NCI-H1930 (cell line): ENCODE measurements around the gene PSMG2.
"Not testable (repeated sequence)": the region's sequence is repeated elsewhere in the genome, so short reads cannot be mapped to it uniquely, and the experiment has no call there.

Experiments
- DNase-seq, 2 experiments: peaks; one replicate each; lab custom pipeline; 2025; lab: John Stamatoyannopoulos, UW

PSMG2 gene

GRCh38 chr18:12722731-12723130 lies 19.9 kb downstream of the PSMG2 start:
- DNase-seq: no peak

DNA sequence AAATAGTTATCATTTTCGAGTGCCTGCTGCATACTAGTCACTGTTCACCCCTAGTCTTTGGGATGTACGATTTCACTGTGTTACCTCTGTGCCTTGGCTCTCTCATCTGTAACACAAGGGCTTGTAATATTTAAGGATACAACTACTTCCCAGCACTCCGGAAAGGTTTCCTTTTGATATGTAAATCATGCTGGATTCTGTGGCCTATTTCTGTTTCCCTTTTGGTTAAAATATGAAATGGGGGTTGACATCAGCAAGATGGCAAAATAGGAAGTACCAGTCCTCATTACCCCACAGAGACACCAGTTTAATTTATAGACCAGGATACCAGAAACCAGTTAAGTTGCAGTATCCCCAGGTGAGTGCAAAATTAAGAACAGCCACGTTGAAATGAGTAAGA lies 23.5 kb downstream of the PSMG2 start:
- no peak for DNase-seq

- no peak for DNase-seq
These were observed 24.1 kb downstream of the PSMG2 start for GRCh38 chr18:12726774-12727550.

DNA sequence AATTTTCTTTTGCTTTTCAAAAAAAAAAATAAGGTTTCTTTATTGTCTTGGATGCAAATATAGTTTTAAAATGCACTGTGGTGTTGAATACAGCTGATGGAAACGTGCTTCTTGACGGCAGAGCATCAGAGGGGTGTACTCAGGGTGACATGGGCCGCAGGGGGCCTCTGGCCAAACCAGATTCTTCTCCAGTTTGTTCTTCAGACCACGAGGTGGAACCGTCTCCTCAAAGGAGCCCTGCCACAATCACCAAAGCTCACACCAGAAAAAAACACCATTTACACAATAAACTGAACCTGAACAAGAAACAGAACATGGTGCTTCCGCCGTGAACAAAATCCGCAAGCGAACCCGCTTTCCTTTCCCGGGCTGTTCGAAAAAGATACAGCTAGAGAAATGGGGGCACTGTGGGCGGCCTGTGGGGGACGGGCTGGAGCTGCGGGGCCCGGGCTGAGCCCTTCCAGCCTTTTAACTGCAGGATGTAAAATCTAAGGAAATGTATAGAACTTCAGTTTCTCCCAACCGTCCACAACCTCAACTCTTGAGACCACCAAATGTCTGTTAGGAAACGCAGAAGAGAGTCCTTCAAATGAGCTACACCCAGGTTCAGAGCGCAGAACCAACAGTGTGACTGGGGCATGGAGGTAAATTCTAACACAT lies 34.5 kb downstream of the PSMG2 start:
- DNase-seq: no peak

DNA sequence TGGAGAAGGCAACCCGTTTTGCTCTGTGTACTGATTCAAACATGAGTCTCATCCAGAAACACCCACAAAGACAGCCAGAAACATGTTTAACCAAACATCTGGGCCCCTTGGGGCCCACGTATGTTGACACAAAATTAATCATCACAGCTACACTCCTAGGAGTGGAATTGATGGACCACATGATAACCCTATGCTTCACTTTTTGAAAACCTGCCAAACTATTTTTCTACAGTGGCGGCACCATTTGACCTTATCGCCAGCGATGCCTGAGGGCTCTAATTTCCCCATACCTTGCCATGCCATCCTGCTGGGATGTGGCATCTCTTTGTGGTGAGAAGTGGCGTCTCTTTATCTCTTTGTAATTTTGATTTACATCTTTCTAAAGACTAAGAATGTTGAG lies 38.5 kb downstream of the PSMG2 start:
- no peak for DNase-seq

GRCh38 chr18:12742453-12742852 lies 39.6 kb downstream of the PSMG2 start:
- no peak for DNase-seq

- no peak for DNase-seq
These were observed 41.3 kb downstream of the PSMG2 start for GRCh38 chr18:12744103-12744502.

DNA sequence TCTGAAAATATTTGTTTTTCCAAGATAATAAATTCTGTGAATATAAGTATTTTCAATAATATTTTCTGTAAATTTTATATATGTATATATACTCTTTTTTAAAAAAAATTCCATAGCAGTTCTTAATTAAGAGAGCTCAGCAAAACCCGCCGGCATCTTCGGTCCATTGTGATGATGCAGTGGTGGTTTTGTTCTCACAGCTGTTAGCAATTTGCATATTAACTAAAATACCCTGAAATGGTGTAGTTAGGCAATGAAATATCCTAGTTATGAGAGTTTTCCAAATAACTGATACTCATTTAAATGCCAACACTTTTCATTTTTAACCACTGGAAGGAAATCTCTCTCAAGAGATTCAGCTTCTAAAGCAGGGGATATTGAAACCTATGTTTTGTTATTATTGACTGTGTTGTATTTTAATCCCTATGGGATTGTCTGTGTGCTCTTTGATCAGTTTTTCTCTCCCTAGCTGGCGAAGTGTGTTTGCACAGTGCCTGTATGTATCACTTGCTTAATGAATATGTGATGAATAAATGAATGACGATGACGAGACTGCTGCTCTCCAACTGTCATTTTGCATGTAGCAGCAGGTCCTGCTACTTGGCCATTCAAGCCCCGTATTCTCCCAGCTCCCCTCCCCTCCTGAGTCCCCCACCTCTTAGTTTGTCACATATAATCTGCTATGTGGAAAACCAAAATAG lies 42.4 kb downstream of the PSMG2 start:
- DNase-seq: no peak

GRCh38 chr18:12747530-12748315 lies 44.9 kb downstream of the PSMG2 start:
- no peak for DNase-seq

GRCh38 chr18:12748671-12749070 lies 45.8 kb downstream of the PSMG2 start:
- DNase-seq: no peak

DNA sequence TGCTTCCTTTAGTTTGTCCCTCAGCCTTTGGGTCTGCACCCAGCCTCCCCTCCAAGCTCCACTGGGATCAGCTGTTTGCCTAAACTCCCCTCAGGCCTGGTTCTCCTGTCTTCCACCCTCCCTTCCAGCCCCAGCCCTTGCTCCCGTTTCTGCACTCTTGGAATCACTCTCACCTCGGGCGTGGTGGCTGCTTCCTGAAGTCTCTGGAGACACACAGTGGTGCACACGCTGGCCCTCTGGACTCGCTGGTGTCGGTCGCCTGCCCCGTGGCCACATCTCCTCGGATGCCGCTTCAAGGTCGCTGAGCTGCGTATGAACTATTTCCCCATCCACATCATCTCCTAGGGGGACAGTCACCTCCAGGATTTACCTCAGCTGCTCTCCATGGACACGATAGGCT lies 46.3 kb downstream of the PSMG2 start:
- DNase-seq: no peak

DNA sequence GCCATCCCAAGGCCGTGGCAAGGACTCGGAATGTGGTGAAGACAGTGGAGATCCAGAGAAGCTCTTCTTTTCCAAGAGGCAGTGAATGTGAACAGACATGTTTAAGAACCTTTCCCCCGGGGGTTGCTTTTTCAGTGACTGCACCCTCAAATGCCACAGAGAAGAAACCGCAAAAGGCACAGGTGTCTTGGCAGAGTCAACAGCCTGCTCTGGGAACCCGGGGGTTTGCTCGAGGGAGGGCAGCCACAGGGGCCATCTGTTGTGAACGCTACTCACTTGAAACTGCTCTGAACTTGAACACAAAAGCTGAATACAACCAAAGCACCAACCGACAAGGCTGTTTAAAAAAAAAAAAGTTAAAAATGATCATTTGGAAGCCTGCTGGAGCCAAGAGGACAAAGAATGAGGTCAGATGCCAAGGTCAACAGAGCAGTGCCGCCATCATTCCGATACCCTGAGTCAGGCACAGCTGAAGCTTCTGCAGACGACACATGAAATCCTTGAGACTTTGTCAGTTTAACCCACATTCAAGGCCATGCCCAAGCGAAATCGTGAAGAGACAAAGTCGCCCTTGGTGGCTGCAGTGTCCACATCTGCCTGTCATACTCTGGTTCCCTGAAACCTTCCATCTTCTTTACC lies 47.4 kb downstream of the PSMG2 start:
- DNase-seq: no peak

- DNase-seq: no peak
These were observed 48.1 kb downstream of the PSMG2 start for GRCh38 chr18:12750715-12751502.

GRCh38 chr18:12751503-12751884 lies 48.7 kb downstream of the PSMG2 start:
- no peak for DNase-seq

DNA sequence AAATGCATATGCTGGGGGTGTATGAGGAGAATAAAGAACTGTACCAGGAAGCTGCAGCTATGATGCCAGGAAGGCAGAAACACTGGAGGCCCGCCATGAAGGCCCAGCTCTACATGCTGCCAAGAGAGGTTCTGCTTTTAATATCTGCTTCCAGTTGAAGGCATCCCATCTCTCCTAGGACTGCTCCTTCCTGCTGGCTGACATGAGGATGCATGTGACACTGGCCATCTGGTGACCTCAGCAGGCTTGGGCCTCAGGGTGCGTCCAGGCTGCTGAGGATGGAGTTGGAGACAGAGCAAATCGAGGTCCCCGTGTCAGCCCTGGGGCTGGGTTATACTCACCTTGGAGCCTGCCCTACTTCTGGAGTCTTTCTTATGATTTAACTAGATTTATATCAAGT lies 49.0 kb downstream of the PSMG2 start:
- no peak for DNase-seq

DNA sequence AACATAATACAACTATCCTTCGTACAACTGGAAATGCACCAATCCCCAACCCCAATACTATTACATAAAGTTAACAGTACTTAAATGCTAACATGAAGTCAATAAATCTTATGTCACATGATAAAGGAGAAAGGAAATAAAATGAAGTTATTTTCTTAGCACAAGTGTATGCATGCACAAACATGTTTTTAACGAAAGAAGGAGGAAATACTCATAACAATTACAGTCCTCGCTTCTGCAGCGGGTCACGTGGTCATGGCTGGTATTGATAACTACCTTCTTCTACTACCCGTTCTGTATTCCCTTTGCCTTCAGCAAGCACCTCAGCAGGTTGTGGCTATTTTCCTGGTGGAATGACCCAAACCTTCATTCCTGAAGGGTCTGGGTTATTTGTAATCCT lies 51.7 kb downstream of the PSMG2 start:
- no peak for DNase-seq

- not testable (repeated sequence) for DNase-seq
These were observed 52.8 kb downstream of the PSMG2 start for GRCh38 chr18:12755606-12756005.

- not testable (repeated sequence) for DNase-seq
These were observed 53.9 kb downstream of the PSMG2 start for GRCh38 chr18:12756619-12757239.

GRCh38 chr18:12758566-12758965 lies 55.7 kb downstream of the PSMG2 start:
- not testable (repeated sequence) for DNase-seq

DNA sequence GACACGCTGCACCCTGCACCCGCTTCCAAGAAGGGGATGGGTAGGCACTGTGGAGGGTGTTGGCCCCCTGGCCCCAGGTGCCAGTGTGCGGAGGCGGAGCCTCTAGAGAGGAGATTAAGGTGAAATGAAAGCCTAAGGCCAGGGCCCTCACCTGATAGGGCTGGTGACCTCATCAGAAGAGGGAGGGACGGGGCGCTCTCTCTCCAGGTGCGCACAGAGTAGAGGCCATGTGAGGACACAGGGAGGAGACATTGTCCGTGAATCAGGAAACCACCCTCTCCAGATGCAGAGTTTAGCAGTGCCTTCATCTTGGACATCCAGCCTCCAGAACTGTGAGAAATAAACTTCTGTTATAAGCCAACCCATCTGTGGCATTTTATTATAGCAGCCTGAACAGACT lies 62.3 kb downstream of the PSMG2 start:
- no peak for DNase-seq

GRCh38 chr18:12765586-12765985 lies 62.7 kb downstream of the PSMG2 start:
- DNase-seq: no peak
